Activated CD4-positive, alpha-beta T cell treated with anti-CD3 and anti-CD28 coated beads, Interleukin-2, amount 10 ng/mL, durations not matched to agents 7 days and 5 days (primary cell): Measurements from ENCODE around the gene ZNF638. TPM values are rescaled to one million over a fixed set of nuclear protein-coding genes. Genes with fewer than 3 reads are reported as not detected.

Source experiments
- CTCF ChIA-PET: fragments of 350-600 bp; sonication (Branson Sonifier 250); formaldehyde crosslinking; loops from one replicate; lab custom pipeline; 2021; ENCODE audit warnings: antibody characterized with exemption; lab: Charles Lee
- POLR2A ChIA-PET: fragments of 350-600 bp; sonication (Branson Sonifier 250); formaldehyde crosslinking; loops from one replicate; lab custom pipeline; 2021; ENCODE audit warnings: antibody characterized with exemption; lab: Charles Lee
- DNase-seq: peaks from one replicate; pipeline ENCODE4 v3.0.0-alpha.2; 2020
- H3K27ac Mint-ChIP-seq: one replicate; pipeline ENCODE4 v1.8.0; 2021; ENCODE audit warnings: mild to moderate bottlenecking, moderate library complexity, mixed read lengths
- H3K27me3 Mint-ChIP-seq: one replicate; pipeline ENCODE4 v1.8.0; 2021; ENCODE audit warnings: mixed read lengths
- H3K36me3 Mint-ChIP-seq: one replicate; pipeline ENCODE4 v1.8.0; 2021; ENCODE audit warnings: low read depth, mixed read lengths
- H3K4me1 Mint-ChIP-seq: one replicate; pipeline ENCODE4 v1.8.0; 2021; ENCODE audit warnings: mixed read lengths
- H3K4me3 Mint-ChIP-seq: one replicate; pipeline ENCODE4 v1.8.0; 2021; ENCODE audit warnings: mild to moderate bottlenecking, moderate library complexity, mixed read lengths
- H3K9me3 Mint-ChIP-seq: one replicate; pipeline ENCODE4 v1.8.0; 2021; ENCODE audit warnings: mixed read lengths
- total RNA-seq, 2 experiments: library from RNA; stranded (reverse); gene quantifications; one replicate each; pipeline ENCODE4 v1.2.3, GENCODE V29; 2021

The ZNF638 gene
- total RNA-seq, 2 experiments from 2014 or later: 87.6 to 101 TPM

DNA sequence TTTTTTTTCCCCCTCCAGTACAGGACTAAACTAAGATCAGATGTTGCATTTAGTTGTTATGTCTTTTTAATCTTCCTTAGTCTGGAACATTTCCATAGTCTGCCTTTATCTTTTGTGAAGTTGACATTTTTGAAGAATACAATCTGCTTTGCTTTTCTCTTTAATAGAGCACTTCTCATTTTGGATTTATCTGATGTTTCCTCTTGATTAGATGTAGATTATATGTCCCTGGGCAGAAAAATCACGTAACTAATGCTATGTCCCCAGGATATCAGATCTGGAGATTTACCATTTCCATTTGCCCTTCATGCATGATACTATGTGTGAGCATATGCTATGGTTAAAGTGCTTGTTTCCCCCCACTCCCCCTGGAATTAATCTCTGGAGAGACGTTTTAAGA, 6.2 kb downstream of the ZNF638 start:
- peaks cover 53% of the 10 kb centered on the region for H3K4me1 Mint-ChIP-seq
- ChIA-PET POLR2A (no interaction called here), CTCF (no interaction called here)
- DNase-seq: no peak
- H3K27me3 Mint-ChIP-seq: no peaks in the 10 kb centered on the region
- H3K4me3 Mint-ChIP-seq: no peak overlapping the region
- no peaks in the 10 kb centered on the region for H3K9me3 Mint-ChIP-seq
- H3K27ac Mint-ChIP-seq: no peak overlapping the region
- peaks cover 40% of the 10 kb centered on the region for H3K36me3 Mint-ChIP-seq

- POLR2A ChIA-PET: no interaction called here
- Mint-ChIP-seq H3K36me3 (peaks cover 34% of the 10 kb centered on the region), H3K9me3 (no peaks in the 10 kb centered on the region), H3K27ac (no peak overlapping the region), H3K4me1 (peaks cover 39% of the 10 kb centered on the region), H3K4me3 (no peak overlapping the region), H3K27me3 (no peaks in the 10 kb centered on the region)
- DNase-seq: no peak
- CTCF ChIA-PET: no interaction called here
Measured at GRCh38 chr2:71339685-71340084, 8.1 kb downstream of the ZNF638 start.

DNA sequence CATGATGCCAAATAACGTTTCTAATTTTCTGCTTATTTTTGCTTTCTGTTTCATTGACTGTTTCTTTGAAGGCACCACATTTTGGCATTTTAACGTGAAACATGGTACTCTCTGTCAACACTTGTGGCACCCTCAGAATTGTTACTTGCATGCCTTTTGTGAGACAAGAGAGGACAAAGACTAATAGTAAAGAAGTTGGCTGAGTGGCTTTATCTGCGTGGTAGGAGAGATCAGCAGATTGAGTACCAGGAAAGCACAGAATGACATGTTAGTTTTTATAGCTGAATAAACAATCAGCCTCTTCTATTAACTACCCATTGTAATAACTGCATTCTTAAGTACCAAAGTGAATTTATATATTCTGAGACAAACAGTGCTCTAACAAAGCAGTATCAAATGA, 8.6 kb downstream of the ZNF638 start:
- Mint-ChIP-seq H3K9me3 (no peaks in the 10 kb centered on the region), H3K27me3 (no peaks in the 10 kb centered on the region), H3K4me3 (no peak overlapping the region), H3K36me3 (peaks cover 31% of the 10 kb centered on the region), H3K4me1 (peaks cover 37% of the 10 kb centered on the region), H3K27ac (no peak overlapping the region)
- DNase-seq: no peak
- ChIA-PET POLR2A (no interaction called here), CTCF (no interaction called here)

- Mint-ChIP-seq H3K27ac (no peak overlapping the region), H3K36me3 (peaks cover 38% of the 10 kb centered on the region), H3K27me3 (no peaks in the 10 kb centered on the region), H3K4me1 (peaks cover 37% of the 10 kb centered on the region), H3K9me3 (no peaks in the 10 kb centered on the region), H3K4me3 (no peak overlapping the region)
- ChIA-PET CTCF (no interaction called here), POLR2A (no interaction called here)
- no peak for DNase-seq
Measured at GRCh38 chr2:71341645-71342044, 10.1 kb downstream of the ZNF638 start.

DNA sequence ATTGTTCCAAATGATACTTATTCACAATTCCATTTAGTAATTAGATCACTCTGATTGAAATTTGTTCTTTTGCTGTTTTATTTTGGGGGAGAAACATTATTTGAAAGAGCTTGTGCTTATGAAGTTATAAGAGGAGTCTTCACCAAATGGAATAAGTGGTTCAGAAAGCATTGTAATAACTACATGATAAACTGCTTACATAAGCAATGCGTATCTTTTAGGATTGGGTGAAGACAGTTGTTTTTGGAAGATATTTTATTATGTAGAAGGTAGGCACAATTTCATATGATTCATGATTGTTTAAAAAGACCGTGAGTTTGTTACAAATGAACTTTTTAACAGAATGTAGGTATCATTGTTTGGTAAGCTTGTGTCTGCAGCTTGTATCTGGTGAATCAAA, 14.5 kb downstream of the ZNF638 start:
- H3K4me3 Mint-ChIP-seq: no peak overlapping the region
- peaks cover 52% of the 10 kb centered on the region for H3K36me3 Mint-ChIP-seq
- DNase-seq: no peak
- POLR2A ChIA-PET: no interaction called here
- CTCF ChIA-PET: interaction anchor here (1.7 kb wide), 1 partner anchor 16 kb away, joined by 5 read pairs; no protein-coding TSS in a partner anchor
- H3K27ac Mint-ChIP-seq: no peak overlapping the region
- no peaks in the 10 kb centered on the region for H3K27me3 Mint-ChIP-seq
- peaks cover 9% of the 10 kb centered on the region for H3K4me1 Mint-ChIP-seq
- H3K9me3 Mint-ChIP-seq: no peaks in the 10 kb centered on the region

- no peak overlapping the region for H3K4me3 Mint-ChIP-seq
- peaks cover 16% of the 10 kb centered on the region for H3K4me1 Mint-ChIP-seq
- peaks cover 54% of the 10 kb centered on the region for H3K36me3 Mint-ChIP-seq
- no peaks in the 10 kb centered on the region for H3K27me3 Mint-ChIP-seq
- H3K9me3 Mint-ChIP-seq: no peaks in the 10 kb centered on the region
- DNase-seq: peak; percentile 35
- CTCF ChIA-PET: no interaction called here
- H3K27ac Mint-ChIP-seq: no peak overlapping the region
- POLR2A ChIA-PET: interaction anchor here (0.7 kb wide), 1 partner anchor 76 kb away, joined by 6 read pairs; no protein-coding TSS in a partner anchor
Measured at GRCh38 chr2:71347517-71347916, 15.9 kb downstream of the ZNF638 start.

GRCh38 chr2:71348302-71348701, 16.7 kb downstream of the ZNF638 start:
- CTCF ChIA-PET: no interaction called here
- Mint-ChIP-seq H3K36me3 (peaks cover 53% of the 10 kb centered on the region), H3K27ac (no peak overlapping the region), H3K27me3 (no peaks in the 10 kb centered on the region), H3K9me3 (no peaks in the 10 kb centered on the region), H3K4me1 (peaks cover 23% of the 10 kb centered on the region), H3K4me3 (no peak overlapping the region)
- POLR2A ChIA-PET: no interaction called here
- DNase-seq: peak; percentile 25

GRCh38 chr2:71353248-71353647, 21.7 kb downstream of the ZNF638 start:
- POLR2A ChIA-PET: no interaction called here
- Mint-ChIP-seq H3K27ac (no peak overlapping the region), H3K4me3 (no peak overlapping the region), H3K36me3 (peaks cover 57% of the 10 kb centered on the region), H3K9me3 (no peaks in the 10 kb centered on the region), H3K4me1 (peaks cover 23% of the 10 kb centered on the region), H3K27me3 (no peaks in the 10 kb centered on the region)
- no peak for DNase-seq
- CTCF ChIA-PET: interaction anchor here (0.6 kb wide), 1 partner anchor 30 kb away, joined by 3 read pairs; no protein-coding TSS in a partner anchor

GRCh38 chr2:71358931-71359671, 27.5 kb downstream of the ZNF638 start:
- H3K4me3 Mint-ChIP-seq: no peak overlapping the region
- no peaks in the 10 kb centered on the region for H3K9me3 Mint-ChIP-seq
- CTCF ChIA-PET: no interaction called here
- peaks cover 57% of the 10 kb centered on the region for H3K36me3 Mint-ChIP-seq
- no peak overlapping the region for H3K27ac Mint-ChIP-seq
- peaks cover 4% of the 10 kb centered on the region for H3K4me1 Mint-ChIP-seq
- DNase-seq: no peak
- POLR2A ChIA-PET: no interaction called here
- no peaks in the 10 kb centered on the region for H3K27me3 Mint-ChIP-seq

DNA sequence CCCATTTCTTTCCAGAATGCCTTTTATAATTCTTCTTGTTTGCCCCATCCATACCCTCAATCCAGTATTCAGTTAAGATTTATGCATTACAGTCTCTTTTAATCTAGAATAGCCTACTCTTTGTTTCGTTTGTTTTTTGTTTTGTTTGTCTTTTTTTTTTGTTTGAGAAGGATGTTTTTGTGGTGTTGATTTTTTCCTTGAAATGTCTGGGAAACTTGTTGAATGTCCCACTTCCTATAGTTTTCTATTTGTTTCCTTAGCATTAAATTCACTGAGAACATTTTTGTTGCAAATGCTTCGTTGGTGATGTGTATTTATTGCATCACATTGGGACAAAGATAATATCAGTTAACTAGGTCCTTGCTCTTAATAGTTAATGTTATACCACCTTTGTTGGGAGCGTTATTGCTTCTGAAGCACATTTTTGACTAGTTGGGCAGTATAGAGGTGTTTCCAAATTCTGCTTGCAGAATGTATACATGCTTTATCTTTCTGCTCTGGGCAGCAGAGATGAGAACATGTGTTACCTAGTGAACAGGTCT, 28.9 kb downstream of the ZNF638 start:
- no peak overlapping the region for H3K27ac Mint-ChIP-seq
- H3K4me1 Mint-ChIP-seq: peaks cover 4% of the 10 kb centered on the region
- peaks cover 62% of the 10 kb centered on the region for H3K36me3 Mint-ChIP-seq
- POLR2A ChIA-PET: interaction anchor here (0.6 kb wide), 1 partner anchor 97 kb away, joined by 3 read pairs; no protein-coding TSS in a partner anchor
- no peaks in the 10 kb centered on the region for H3K9me3 Mint-ChIP-seq
- DNase-seq: no peak
- CTCF ChIA-PET: interaction anchor here (1.0 kb wide), 1 partner anchor 17 kb away, joined by 3 read pairs; no protein-coding TSS in a partner anchor
- H3K27me3 Mint-ChIP-seq: no peaks in the 10 kb centered on the region
- H3K4me3 Mint-ChIP-seq: no peak overlapping the region

DNA sequence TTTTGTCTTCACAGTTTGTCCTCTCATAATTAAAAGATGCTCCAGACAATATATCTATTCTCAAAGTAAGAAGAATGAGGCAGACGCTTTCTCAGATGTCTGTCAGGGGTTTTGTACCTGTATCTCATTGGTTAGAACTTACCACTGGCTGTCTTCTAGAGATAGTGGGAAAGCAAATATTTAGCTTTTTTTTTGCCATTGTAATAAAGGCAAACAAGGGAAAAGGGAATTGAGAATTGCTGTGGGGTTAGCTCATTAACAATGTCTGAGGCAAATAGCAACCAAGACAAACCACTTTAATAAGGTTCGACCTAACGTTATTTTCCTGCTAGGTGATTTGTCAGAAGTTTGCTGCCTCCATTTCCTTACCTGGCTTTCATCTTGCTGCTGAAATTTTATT, 30.0 kb downstream of the ZNF638 start:
- Mint-ChIP-seq H3K27me3 (no peaks in the 10 kb centered on the region), H3K9me3 (no peaks in the 10 kb centered on the region), H3K4me3 (no peak overlapping the region), H3K36me3 (peaks cover 64% of the 10 kb centered on the region), H3K27ac (no peak overlapping the region), H3K4me1 (peaks cover 4% of the 10 kb centered on the region)
- CTCF ChIA-PET: interaction anchor here (0.9 to 1.0 kb wide), 2 partner anchors 18 to 30 kb away, joined by 3 read pairs; partner anchors contain the start of gene ZNF638
- POLR2A ChIA-PET: no interaction called here
- no peak for DNase-seq

DNA sequence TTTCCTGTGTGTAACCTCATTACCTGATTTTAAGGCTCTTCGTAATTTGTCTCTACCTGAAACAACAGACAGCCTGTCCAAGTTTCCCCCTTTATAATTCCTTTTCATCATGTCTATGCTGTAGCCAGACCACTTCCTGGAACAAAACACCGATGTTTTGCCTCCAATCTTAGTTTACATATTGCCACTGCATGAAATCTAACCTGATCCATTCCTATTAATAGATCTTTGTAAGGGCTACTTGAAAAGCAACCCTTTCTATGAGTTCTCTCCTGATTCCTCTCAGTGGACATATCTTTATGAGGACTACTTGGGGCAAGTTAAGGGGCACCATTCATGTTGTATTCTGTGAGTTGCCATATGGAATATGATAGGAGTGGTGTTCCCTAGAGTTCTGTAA, 30.9 kb downstream of the ZNF638 start:
- no peak overlapping the region for H3K27ac Mint-ChIP-seq

GRCh38 chr2:71370015-71370414, 38.4 kb downstream of the ZNF638 start:
- Mint-ChIP-seq H3K4me3 (no peak overlapping the region), H3K27ac (no peak overlapping the region), H3K27me3 (no peaks in the 10 kb centered on the region), H3K36me3 (peaks cover 34% of the 10 kb centered on the region), H3K9me3 (no peaks in the 10 kb centered on the region), H3K4me1 (no peaks in the 10 kb centered on the region)
- DNase-seq: no peak
- ChIA-PET POLR2A (no interaction called here), CTCF (no interaction called here)

More for the DNA sequence above, 30.9 kb downstream of the ZNF638 start:
- ChIA-PET POLR2A (no interaction called here), CTCF (no interaction called here)
- no peaks in the 10 kb centered on the region for H3K9me3 Mint-ChIP-seq
- H3K27me3 Mint-ChIP-seq: no peaks in the 10 kb centered on the region
- no peak overlapping the region for H3K4me3 Mint-ChIP-seq
- H3K36me3 Mint-ChIP-seq: peaks cover 59% of the 10 kb centered on the region
- no peak for DNase-seq
- peaks cover 4% of the 10 kb centered on the region for H3K4me1 Mint-ChIP-seq
